KOPT-K1 (cell line): ENCODE measurements around the gene ROPN1B.
"Not testable (repeated sequence)": the region's sequence is repeated elsewhere in the genome, so short reads cannot be mapped to it uniquely, and the experiment has no call there.

Source experiments
- H3K27ac ChIP-seq: fragments of 200-600 bp; sonication (generic); 2 replicates; pipeline ENCODE4 v1.5.1; 2016; ENCODE audit warnings: antibody characterized with exemption, mild to moderate bottlenecking, low read depth, low read length; ENCODE audit not compliant: poor library complexity, severe bottlenecking
- H3K36me3 ChIP-seq: fragments of 200-600 bp; sonication (generic); 2 replicates; pipeline ENCODE4 v1.5.1; 2017; ENCODE audit warnings: antibody characterized with exemption, mild to moderate bottlenecking, low read length, moderate library complexity; ENCODE audit not compliant: insufficient read depth
- H3K9me3 ChIP-seq: fragments of 200-600 bp; sonication (generic); 2 replicates; pipeline ENCODE4 v1.5.1; 2017; ENCODE audit warnings: antibody characterized with exemption, low read length, mild to moderate bottlenecking; ENCODE audit not compliant: insufficient read depth, poor library complexity, severe bottlenecking

Gene ROPN1B

GRCh38 chr3:125936891-125937290 is 32.1 kb upstream of the ROPN1B start:
- not testable (repeated sequence) for H3K36me3 ChIP-seq, H3K27ac ChIP-seq, H3K9me3 ChIP-seq

- not testable (repeated sequence) for H3K36me3 ChIP-seq, H3K27ac ChIP-seq, H3K9me3 ChIP-seq
These were observed 21.2 kb upstream of the ROPN1B start for GRCh38 chr3:125947806-125948205.

- not testable (repeated sequence) for H3K27ac ChIP-seq, H3K9me3 ChIP-seq, H3K36me3 ChIP-seq
These were observed 20.1 kb upstream of the ROPN1B start for GRCh38 chr3:125948901-125949300.

- not testable (repeated sequence) for H3K27ac ChIP-seq, H3K9me3 ChIP-seq, H3K36me3 ChIP-seq
These were observed 17.8 kb upstream of the ROPN1B start for GRCh38 chr3:125951176-125951575.

- H3K27ac ChIP-seq, H3K9me3 ChIP-seq, H3K36me3 ChIP-seq: not testable (repeated sequence)
These were observed 12.0 kb upstream of the ROPN1B start for GRCh38 chr3:125957020-125957419.

GRCh38 chr3:125957674-125958510 is 11.1 kb upstream of the ROPN1B start:
- Histone ChIP-seq H3K27ac (no peak overlapping the region), H3K9me3 (no peaks in the 10 kb centered on the region)

GRCh38 chr3:125958511-125959316 is 10.3 kb upstream of the ROPN1B start:
- H3K27ac ChIP-seq, result no peak overlapping the region
- H3K9me3 ChIP-seq, result no peaks in the 10 kb centered on the region
- H3K36me3 ChIP-seq, result no peaks in the 10 kb centered on the region

More at GRCh38 chr3:125957674-125958510, 11.1 kb upstream of the ROPN1B start:
- H3K36me3 ChIP-seq, result no peaks in the 10 kb centered on the region

GRCh38 chr3:125959317-125960065 is 9.5 kb upstream of the ROPN1B start:
- no peak overlapping the region for H3K27ac ChIP-seq
- no peaks in the 10 kb centered on the region for H3K9me3 ChIP-seq
- H3K36me3 ChIP-seq, result no peaks in the 10 kb centered on the region

GRCh38 chr3:125960066-125960424 is 8.9 kb upstream of the ROPN1B start:
- Histone ChIP-seq H3K36me3 (no peaks in the 10 kb centered on the region), H3K27ac (no peak overlapping the region), H3K9me3 (no peaks in the 10 kb centered on the region)

GRCh38 chr3:125960456-125961288 is 8.3 kb upstream of the ROPN1B start:
- Histone ChIP-seq H3K27ac (no peak overlapping the region), H3K9me3 (no peaks in the 10 kb centered on the region), H3K36me3 (no peaks in the 10 kb centered on the region)

- Histone ChIP-seq H3K9me3 (no peaks in the 10 kb centered on the region), H3K36me3 (no peaks in the 10 kb centered on the region), H3K27ac (no peak overlapping the region)
These were observed 7.7 kb upstream of the ROPN1B start for GRCh38 chr3:125961289-125961589.

- not testable (repeated sequence) for H3K27ac ChIP-seq, H3K36me3 ChIP-seq, H3K9me3 ChIP-seq
These were observed 5.1 kb upstream of the ROPN1B start for GRCh38 chr3:125963834-125964233.

GRCh38 chr3:125965505-125965904 is 3.5 kb upstream of the ROPN1B start:
- H3K27ac ChIP-seq, result no peak overlapping the region

GRCh38 chr3:125967156-125967555 is 1.8 kb upstream of the ROPN1B start:
- Histone ChIP-seq H3K27ac (no peak overlapping the region), H3K36me3 (no peaks in the 10 kb centered on the region), H3K9me3 (no peaks in the 10 kb centered on the region)

More at GRCh38 chr3:125965505-125965904, 3.5 kb upstream of the ROPN1B start:
- H3K36me3 ChIP-seq, result no peaks in the 10 kb centered on the region
- no peaks in the 10 kb centered on the region for H3K9me3 ChIP-seq

- H3K36me3 ChIP-seq, H3K27ac ChIP-seq, H3K9me3 ChIP-seq: not testable (repeated sequence)
These were observed 857 bp upstream of the ROPN1B start for GRCh38 chr3:125968121-125968520.
